Activated T-cell treated with anti-CD3 and anti-CD28 coated beads, Interleukin-2, amount 50 U/mL, for 72 hours (primary cell): ENCODE measurements around the gene PPY. TPM values are rescaled to one million over a fixed set of nuclear protein-coding genes. Genes with fewer than 3 reads are reported as not detected.
"Not testable (repeated sequence)": the region's sequence is repeated elsewhere in the genome, so short reads cannot be mapped to it uniquely, and the experiment has no call there.

Experiments used
- ATAC-seq, 2 donors: fragments of 150-1000 bp; cut with Tn5 transposase; replicated peaks in 1 of 2; 2 replicates each; pipeline ENCODE4 v1.10.0; 2021; ENCODE audit warnings: moderate library complexity in 2 of 2, mild to moderate bottlenecking in 1 of 2
- DNase-seq, 2 donors: peaks; one replicate each; pipeline ENCODE4 v3.0.0; 2021 to 2022; ENCODE audit warnings: mixed read lengths in 1 of 2
- H3K27ac Mint-ChIP-seq: one replicate; pipeline ENCODE4 v1.8.0; 2022; ENCODE audit warnings: mild to moderate bottlenecking, moderate library complexity, mixed read lengths
- H3K27me3 Mint-ChIP-seq: one replicate; pipeline ENCODE4 v1.8.0; 2022; ENCODE audit warnings: low read depth, mixed read lengths
- H3K36me3 Mint-ChIP-seq, 2 donors: one replicate each; pipeline ENCODE4 v1.8.0; 2022; ENCODE audit warnings: mixed read lengths in 2 of 2, mild to moderate bottlenecking in 1 of 2; ENCODE audit not compliant: insufficient read depth in 2 of 2
- H3K4me1 Mint-ChIP-seq: one replicate; pipeline ENCODE4 v1.8.0; 2022; ENCODE audit warnings: low read depth, mixed read lengths
- H3K4me3 Mint-ChIP-seq, 2 donors: one replicate each; pipeline ENCODE4 v1.8.0; 2022; ENCODE audit warnings: mild to moderate bottlenecking in 2 of 2, mixed read lengths in 2 of 2, moderate library complexity in 2 of 2
- H3K9me3 Mint-ChIP-seq, 2 donors: one replicate each; pipeline ENCODE4 v1.8.0; 2022; ENCODE audit warnings: mixed read lengths in 2 of 2
- total RNA-seq, 2 donors: library from RNA; stranded (reverse); gene quantifications; one replicate each; pipeline ENCODE4 v1.2.3, GENCODE V29; 2022

PPY gene
- total RNA-seq, 2 donors from 2014 or later, result not detected

DNA sequence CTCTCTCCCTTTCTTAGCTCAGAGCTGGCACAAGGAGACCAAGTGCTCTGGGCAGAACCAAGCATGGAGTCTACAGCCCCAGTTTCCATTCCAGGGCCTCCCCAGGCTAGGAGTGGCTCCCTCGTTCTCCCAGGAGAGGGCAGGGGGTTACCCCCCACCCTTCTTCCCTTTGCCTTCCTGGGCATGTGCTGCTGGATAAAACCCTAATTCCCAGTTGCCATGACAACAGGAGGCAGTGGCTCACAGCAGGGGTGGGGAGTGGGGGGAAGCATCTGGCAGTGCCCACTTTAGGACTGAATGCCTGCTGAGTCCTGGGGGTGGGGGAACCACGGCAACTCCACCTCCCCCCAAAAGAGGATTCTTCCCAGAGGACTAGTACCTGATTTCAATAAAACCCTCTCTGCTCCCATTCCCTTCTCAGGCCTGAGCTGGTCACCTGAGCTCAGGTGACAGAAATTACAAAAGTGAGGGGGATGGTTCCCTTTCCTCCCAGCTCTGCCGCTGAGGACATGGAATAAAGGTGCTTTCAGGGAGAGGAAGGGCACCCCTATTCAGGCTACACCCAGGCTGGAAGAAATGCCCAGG lies 36.8 kb downstream of the PPY start:
- peaks cover 18% of the 10 kb centered on the region for H3K4me1 Mint-ChIP-seq
- H3K36me3 Mint-ChIP-seq, result no peaks in the 10 kb centered on the region
- H3K4me3 Mint-ChIP-seq, result no peak overlapping the region
- no peak for DNase-seq
- ATAC-seq, result no peak
- no peak overlapping the region for H3K27ac Mint-ChIP-seq
- peaks cover 37% of the 10 kb centered on the region for H3K27me3 Mint-ChIP-seq
- no peaks in the 10 kb centered on the region for H3K9me3 Mint-ChIP-seq

- ATAC-seq (no peak), DNase-seq (no peak)
- H3K36me3 Mint-ChIP-seq, result no peaks in the 10 kb centered on the region
- no peak overlapping the region for H3K27ac Mint-ChIP-seq
- H3K9me3 Mint-ChIP-seq, result no peaks in the 10 kb centered on the region
- no peak overlapping the region for H3K4me3 Mint-ChIP-seq
- H3K27me3 Mint-ChIP-seq, result peaks cover 39% of the 10 kb centered on the region
- H3K4me1 Mint-ChIP-seq, result peaks cover 20% of the 10 kb centered on the region
Measured at GRCh38 chr17:43901861-43902589, 40.3 kb downstream of the PPY start.

DNA sequence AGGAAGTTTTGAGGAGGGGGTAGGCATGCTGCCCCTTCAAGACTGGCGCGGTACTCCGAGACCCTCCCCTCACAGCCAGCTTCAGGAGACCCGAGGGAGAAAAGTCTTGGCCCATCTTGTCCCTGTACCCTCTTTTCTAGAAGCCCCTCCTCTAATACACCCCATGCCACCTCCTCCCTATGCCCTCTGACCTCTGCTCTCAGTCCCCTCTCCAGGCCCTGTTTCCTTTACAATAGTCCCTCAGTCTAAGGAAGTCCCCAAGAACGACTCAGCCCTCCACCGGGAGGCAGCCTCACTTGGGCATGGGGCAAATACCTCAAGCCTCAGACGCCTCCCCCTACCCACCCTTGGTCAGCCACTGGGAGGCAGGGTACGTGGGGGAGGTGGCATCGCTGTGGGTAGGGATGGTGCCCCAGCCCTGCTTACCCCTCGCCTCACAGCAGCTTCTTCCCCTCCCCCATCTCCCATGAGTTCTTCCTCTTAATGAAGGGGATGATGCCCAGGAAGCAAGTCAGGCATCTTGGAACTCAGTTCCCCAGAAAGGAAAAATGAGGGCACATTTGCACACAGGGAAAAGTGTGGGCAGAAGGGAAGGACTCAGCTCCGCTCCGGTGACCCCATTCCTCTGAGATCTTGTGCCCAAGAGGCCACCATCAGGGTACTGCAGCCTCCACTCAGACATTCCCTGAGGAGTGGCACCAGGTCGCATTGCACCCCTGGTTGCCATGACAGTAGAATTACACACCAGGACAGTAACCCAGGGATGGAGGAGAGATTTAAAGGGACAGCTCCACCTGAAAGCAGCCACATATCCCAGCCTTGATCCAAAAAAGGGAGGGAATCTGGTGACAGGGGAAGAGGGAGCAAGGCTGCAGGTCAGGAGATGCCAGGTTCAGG lies 41.2 kb downstream of the PPY start:
- Mint-ChIP-seq H3K4me1 (peaks cover 15% of the 10 kb centered on the region), H3K27me3 (peaks cover 30% of the 10 kb centered on the region)
- peak in 1 of 2 donors; percentile 3 for ATAC-seq

DNA sequence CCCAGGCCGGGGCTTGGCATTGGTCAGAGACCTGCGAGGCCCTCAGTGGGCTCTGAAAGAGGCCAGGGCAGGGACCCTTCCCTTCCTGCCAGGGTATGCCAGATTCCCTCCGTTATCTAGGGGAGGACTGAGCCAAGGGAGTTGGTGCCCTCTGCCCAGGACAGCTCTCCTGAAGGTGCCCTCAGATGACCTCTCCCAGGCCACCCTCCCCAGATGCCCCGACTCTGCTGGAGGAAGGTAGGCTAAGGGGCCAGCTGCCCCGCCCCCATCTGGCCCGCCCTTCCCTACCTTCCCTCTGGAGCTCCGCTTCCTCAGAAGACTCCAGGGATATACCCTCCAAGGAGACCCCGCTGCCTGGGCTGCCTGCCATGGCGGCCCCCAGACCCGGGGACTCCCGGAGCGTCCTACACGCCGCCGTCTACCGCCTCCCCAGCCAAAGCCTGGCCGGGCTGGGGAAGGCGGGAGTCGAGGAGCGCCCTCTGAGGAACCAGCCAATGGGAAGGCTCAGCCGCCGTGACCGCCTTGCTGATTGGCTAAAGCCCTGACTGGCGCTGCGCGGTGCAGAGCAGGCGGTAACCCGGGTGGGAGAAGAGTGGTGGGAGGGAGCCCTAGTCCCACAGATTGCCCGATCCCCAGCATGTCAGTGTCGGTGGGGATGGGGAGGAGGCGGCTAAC lies 42.0 kb downstream of the PPY start:
- Mint-ChIP-seq H3K27ac (no peak overlapping the region), H3K36me3 (no peaks in the 10 kb centered on the region), H3K27me3 (peaks cover 22% of the 10 kb centered on the region), H3K4me1 (peaks cover 13% of the 10 kb centered on the region), H3K9me3 (no peaks in the 10 kb centered on the region), H3K4me3 (peak overlapping the region; percentile 64 to 79)
- DNase-seq (peak; percentile 85 to 91), ATAC-seq (peak; percentile 100)

More for the DNA sequence above, 41.2 kb downstream of the PPY start:
- Mint-ChIP-seq H3K27ac (no peak overlapping the region), H3K36me3 (no peaks in the 10 kb centered on the region), H3K9me3 (no peaks in the 10 kb centered on the region), H3K4me3 (peak overlapping the region; percentile 64 to 79)
- DNase-seq, result no peak

GRCh38 chr17:43898446-43898845 lies 43.8 kb downstream of the PPY start:
- H3K27me3 Mint-ChIP-seq, result peaks cover 15% of the 10 kb centered on the region
- H3K4me1 Mint-ChIP-seq, result peaks cover 13% of the 10 kb centered on the region
- H3K9me3 Mint-ChIP-seq, result no peaks in the 10 kb centered on the region
- DNase-seq (no peak), ATAC-seq (no peak)
- H3K36me3 Mint-ChIP-seq, result no peaks in the 10 kb centered on the region
- no peak overlapping the region for H3K27ac Mint-ChIP-seq
- H3K4me3 Mint-ChIP-seq, result no peak overlapping the region

DNA sequence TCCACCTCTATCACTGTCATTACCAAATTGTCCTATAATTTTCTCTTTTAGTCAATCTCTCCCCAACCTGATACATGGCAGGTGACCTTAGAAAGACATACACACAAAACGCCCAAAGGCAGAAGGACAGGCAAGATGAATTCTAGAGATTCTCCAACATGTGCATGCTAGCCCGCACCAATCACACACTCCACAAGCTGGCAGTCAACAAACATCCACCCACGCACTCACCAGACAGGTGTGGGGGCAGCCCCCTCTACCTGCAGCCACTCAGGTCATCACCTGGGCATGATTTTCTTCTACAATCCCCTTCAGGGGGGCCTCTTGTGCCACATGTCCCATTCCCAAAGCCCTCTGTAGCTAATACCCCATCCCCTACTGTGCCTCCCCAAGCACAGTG lies 44.4 kb downstream of the PPY start:
- H3K36me3 Mint-ChIP-seq, result no peaks in the 10 kb centered on the region
- DNase-seq, result no peak
- no peak for ATAC-seq
- no peak overlapping the region for H3K4me3 Mint-ChIP-seq
- H3K4me1 Mint-ChIP-seq, result peaks cover 13% of the 10 kb centered on the region
- H3K27ac Mint-ChIP-seq, result no peak overlapping the region
- peaks cover 15% of the 10 kb centered on the region for H3K27me3 Mint-ChIP-seq
- no peaks in the 10 kb centered on the region for H3K9me3 Mint-ChIP-seq

- H3K9me3 Mint-ChIP-seq, H3K4me3 Mint-ChIP-seq, DNase-seq, H3K4me1 Mint-ChIP-seq, H3K27me3 Mint-ChIP-seq, H3K27ac Mint-ChIP-seq, ATAC-seq, H3K36me3 Mint-ChIP-seq: not testable (repeated sequence)
Measured at GRCh38 chr17:43894494-43894893, 47.8 kb downstream of the PPY start.

DNA sequence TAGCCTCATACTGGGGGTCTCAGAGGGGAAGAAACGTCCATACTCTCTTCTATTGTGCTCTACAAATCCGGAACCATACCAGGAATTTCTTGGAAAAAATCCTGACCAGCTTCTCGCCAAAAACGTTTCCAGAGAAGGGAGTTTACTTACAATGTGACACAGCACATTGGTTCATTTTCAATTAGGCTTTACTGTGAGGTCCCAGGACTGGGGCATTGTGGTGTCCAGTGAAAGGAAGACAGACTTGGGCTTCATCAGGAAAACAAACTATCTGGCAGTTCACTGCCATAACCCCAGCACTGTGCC lies 49.7 kb downstream of the PPY start:
- no peak for ATAC-seq

DNA sequence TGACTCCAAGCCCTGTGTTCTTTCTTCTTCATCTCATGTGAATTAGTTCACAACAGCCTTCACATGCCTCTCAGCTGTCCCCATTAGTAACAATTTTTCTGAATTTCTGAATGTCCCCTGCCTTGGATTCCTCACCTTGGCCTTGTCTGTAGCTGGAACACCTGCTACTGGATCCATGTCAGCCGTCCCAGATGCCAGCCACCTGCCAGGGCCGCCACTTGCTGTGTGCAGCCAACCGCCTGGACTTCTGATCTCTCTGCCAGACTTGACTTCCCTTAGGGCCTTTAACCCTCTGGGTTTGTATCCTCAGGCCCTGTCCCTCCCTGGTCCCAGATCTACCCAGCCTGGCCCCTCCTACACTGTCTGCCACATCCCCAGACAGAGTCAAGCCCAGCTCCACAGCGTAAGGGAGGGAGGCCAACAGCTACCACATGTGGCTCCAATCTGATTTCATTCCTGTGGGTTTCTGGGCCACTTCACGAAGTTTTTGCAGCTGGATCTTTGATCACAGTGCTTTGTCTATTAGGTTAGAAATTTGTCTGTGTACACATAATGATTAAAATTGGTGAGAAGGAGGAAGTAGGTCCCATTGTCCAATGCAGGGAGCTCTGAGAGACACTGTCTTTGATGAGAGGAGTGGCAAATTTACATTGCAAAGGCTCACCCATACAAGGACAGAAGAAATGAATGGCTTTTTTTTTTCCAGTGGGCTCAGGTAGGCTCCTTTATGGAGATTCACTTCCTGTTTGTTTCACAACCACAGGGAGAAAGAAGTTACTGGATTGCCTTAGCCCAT lies 50.2 kb downstream of the PPY start:
- H3K36me3 Mint-ChIP-seq, result no peaks in the 10 kb centered on the region
- H3K4me1 Mint-ChIP-seq, result no peaks in the 10 kb centered on the region
- H3K27me3 Mint-ChIP-seq, result no peaks in the 10 kb centered on the region
- no peak for DNase-seq
- no peak overlapping the region for H3K27ac Mint-ChIP-seq
- no peaks in the 10 kb centered on the region for H3K9me3 Mint-ChIP-seq
- H3K4me3 Mint-ChIP-seq, result no peak overlapping the region
- ATAC-seq, result no peak

More for the DNA sequence above, 49.7 kb downstream of the PPY start:
- no peaks in the 10 kb centered on the region for H3K9me3 Mint-ChIP-seq
- H3K27ac Mint-ChIP-seq, result no peak overlapping the region
- no peak overlapping the region for H3K4me3 Mint-ChIP-seq
- DNase-seq, result no peak
- H3K36me3 Mint-ChIP-seq, result no peaks in the 10 kb centered on the region
- no peaks in the 10 kb centered on the region for H3K4me1 Mint-ChIP-seq
- peaks cover 5% of the 10 kb centered on the region for H3K27me3 Mint-ChIP-seq

Other genes with a start within 250 kb of the PPY start
- not detected for gene SOST, start 183.7 kb downstream of the PPY start, total RNA-seq
- gene DUSP3, start 163.5 kb downstream of the PPY start, total RNA-seq, result 10 to 100 TPM in 1 of 2 donors, 1 to 10 TPM in 1; 9.2 to 11.0 TPM
- gene CFAP97D1, start 162.0 kb downstream of the PPY start, total RNA-seq, result not detected
- gene MPP3, start 109.3 kb downstream of the PPY start, total RNA-seq, result not detected
- not detected for gene CD300LG, start 95.3 kb downstream of the PPY start, total RNA-seq
- gene MPP2, start 34.9 kb downstream of the PPY start, total RNA-seq, result 1 to 10 TPM; 4.0 to 4.1 TPM
- not detected for gene PYY, start 11.5 kb upstream of the PPY start, total RNA-seq
- gene NAGS, start 62.1 kb upstream of the PPY start, total RNA-seq, result 1 to 10 TPM; 1.4 to 1.8 TPM
- 10 to 100 TPM; 32.3 to 34.9 TPM for gene TMEM101, start 72.5 kb upstream of the PPY start, total RNA-seq
- gene LSM12, start 124.2 kb upstream of the PPY start, total RNA-seq, result 10 to 100 TPM; 46.0 to 52.8 TPM
- gene G6PC3, start 128.3 kb upstream of the PPY start, total RNA-seq, result 10 to 100 TPM; 18.4 to 19.7 TPM
- 10 to 100 TPM; 34.7 to 37.8 TPM for gene HDAC5, start 181.2 kb upstream of the PPY start, total RNA-seq
- 10 to 100 TPM; 20.7 to 27.8 TPM for gene HROB, start 199.5 kb upstream of the PPY start, total RNA-seq
- under 1 TPM; 0.34 to 0.44 TPM for gene ASB16, start 228.2 kb upstream of the PPY start, total RNA-seq
- gene TMUB2, start 244.5 kb upstream of the PPY start, total RNA-seq, result 10 to 100 TPM; 40.8 to 46.2 TPM